Caki2 (cell line): ENCODE measurements around the gene RBM4. TPM values are rescaled to one million over a fixed set of nuclear protein-coding genes. Genes with fewer than 3 reads are reported as not detected.
A peak's percentile ranks its signal among the peaks of the same experiment; 100 is the strongest.
"Not testable (repeated sequence)": the region's sequence is repeated elsewhere in the genome, so short reads cannot be mapped to it uniquely, and the experiment has no call there.

ENCODE experiments used
- DNase-seq: peaks from one replicate; pipeline ENCODE4 v3.0.0-alpha.2; 2015; ENCODE audit warnings: low read depth
- in situ Hi-C: cut with HindIII; loops from 2 replicates; pipeline ENCODE4 v1.10.0; 2016; ENCODE audit warnings: low sequenced_read_pairs, low pct_unique_long_range_greater_than_20kb, mixed read lengths
- total RNA-seq: library from RNA; depleted of rRNA; stranded (reverse); fragments of >200 nt; shearing (Covaris generic); gene quantifications from 2 replicates; pipeline ENCODE4 v1.2.3, GENCODE V29; 2014; ENCODE audit warnings: low replicate concordance

The RBM4 gene
- total RNA-seq, 1 experiment from 2014 or later, result 116 TPM

GRCh38 chr11:66639066-66639813 is 737 bp downstream of the RBM4 start:
- DNase-seq, result peak; percentile 47
- in situ Hi-C loops, result no loop called here

- DNase-seq, in situ Hi-C loops: not testable (repeated sequence)
These were observed 1.4 kb downstream of the RBM4 start for GRCh38 chr11:66639814-66640340.

GRCh38 chr11:66641834-66642233 is 3.3 kb downstream of the RBM4 start:
- no peak for DNase-seq
- in situ Hi-C loops, result no loop called here

- in situ Hi-C loops, result no loop called here
- DNase-seq, result no peak
These were observed 5.4 kb downstream of the RBM4 start for GRCh38 chr11:66643745-66644437.

GRCh38 chr11:66646828-66647227 is 8.3 kb downstream of the RBM4 start:
- in situ Hi-C loops, result no loop called here
- DNase-seq, result no peak

GRCh38 chr11:66649903-66650302 is 11.4 kb downstream of the RBM4 start:
- in situ Hi-C loops, result no loop called here
- DNase-seq, result no peak

- in situ Hi-C loops, result no loop called here
These were observed 12.5 kb downstream of the RBM4 start for GRCh38 chr11:66651016-66651415.

GRCh38 chr11:66652651-66653050 is 14.1 kb downstream of the RBM4 start:
- in situ Hi-C loops, result no loop called here
- no peak for DNase-seq

More at GRCh38 chr11:66651016-66651415, 12.5 kb downstream of the RBM4 start:
- no peak for DNase-seq

GRCh38 chr11:66653123-66653522 is 14.6 kb downstream of the RBM4 start:
- in situ Hi-C loops, result no loop called here
- DNase-seq, result peak; percentile 44

- in situ Hi-C loops, result no loop called here
- DNase-seq, result no peak
These were observed 21.3 kb downstream of the RBM4 start for GRCh38 chr11:66659763-66660162.

- no peak for DNase-seq
- in situ Hi-C loops, result no loop called here
These were observed 25.3 kb downstream of the RBM4 start for GRCh38 chr11:66663741-66664296.

GRCh38 chr11:66665369-66665768 is 26.9 kb downstream of the RBM4 start:
- DNase-seq, result no peak
- in situ Hi-C loops, result no loop called here

- DNase-seq, result no peak
- in situ Hi-C loops, result no loop called here
These were observed 32.3 kb downstream of the RBM4 start for GRCh38 chr11:66670816-66671215.

GRCh38 chr11:66674964-66675602 is 36.6 kb downstream of the RBM4 start:
- in situ Hi-C loops, result no loop called here
- no peak for DNase-seq

- in situ Hi-C loops, result no loop called here
- no peak for DNase-seq
These were observed 37.9 kb downstream of the RBM4 start for GRCh38 chr11:66676282-66676919.

- in situ Hi-C loops, result no loop called here
- DNase-seq, result peak; percentile 3
These were observed 38.6 kb downstream of the RBM4 start for GRCh38 chr11:66676931-66677598.

- DNase-seq, result peak; percentile 94
- in situ Hi-C loops, result no loop called here
These were observed 39.3 kb downstream of the RBM4 start, which contains the start of gene RBM4B for GRCh38 chr11:66677599-66678375. RBM4B (minus strand) TSS chr11:66677887; CDS start chr11:66677079, 808 bp downstream.
